GM12892 (cell line): ENCODE measurements around the gene ARID1B.

Experiments used
- DNase-seq: peaks from one replicate; pipeline ENCODE4 v3.0.0; 2011; ENCODE audit not compliant: insufficient read length
- FAIRE-seq: peaks from 2 replicates; lab custom pipeline; 2011; peaks lifted over from hg19 to GRCh38; lab: Jason Lieb, UNC
- POLR2A ChIP-seq: IDR thresholded peaks from 2 replicates; pipeline ENCODE4 v1.6.1; 2011; ENCODE audit warnings: low read depth, low read length, control low read depth
- POLR2AphosphoS5 ChIP-seq: IDR thresholded peaks from 2 replicates; pipeline ENCODE4 v1.6.1; 2011; ENCODE audit warnings: low read depth, low read length, control low read depth
- TAF1 ChIP-seq: IDR thresholded peaks from 2 replicates; pipeline ENCODE4 v1.6.1; 2011; ENCODE audit warnings: low read depth, mild to moderate bottlenecking, control low read depth, low read length, borderline replicate concordance

Gene ARID1B

GRCh38 chr6:156889469-156889868, 112.3 kb downstream of the ARID1B start:
- DNase-seq, result no peak
- no peak for FAIRE-seq

GRCh38 chr6:156889986-156890385, 112.8 kb downstream of the ARID1B start:
- DNase-seq, result no peak
- FAIRE-seq, result no peak
- no peak for TF ChIP-seq POLR2A
- TF ChIP-seq POLR2AphosphoS5, result no peak
- no peak for TF ChIP-seq TAF1

More at GRCh38 chr6:156889469-156889868, 112.3 kb downstream of the ARID1B start:
- no peak for TF ChIP-seq POLR2A
- no peak for TF ChIP-seq TAF1
- no peak for TF ChIP-seq POLR2AphosphoS5

GRCh38 chr6:156890627-156891314, 113.6 kb downstream of the ARID1B start:
- DNase-seq (no peak), FAIRE-seq (no peak)
- TF ChIP-seq POLR2AphosphoS5 (no peak), POLR2A (no peak), TAF1 (no peak)

- no peak for TF ChIP-seq POLR2AphosphoS5
- no peak for FAIRE-seq
- DNase-seq, result no peak
Observed at GRCh38 chr6:156897907-156898531, 120.8 kb downstream of the ARID1B start.

GRCh38 chr6:156899071-156899470, 121.9 kb downstream of the ARID1B start:
- TF ChIP-seq POLR2AphosphoS5 (no peak), POLR2A (no peak), TAF1 (no peak)
- FAIRE-seq (no peak), DNase-seq (no peak)

- no peak for FAIRE-seq
- DNase-seq, result no peak
Observed at GRCh38 chr6:156899532-156900135, 122.5 kb downstream of the ARID1B start.

GRCh38 chr6:156900292-156900691, 123.1 kb downstream of the ARID1B start:
- FAIRE-seq (no peak), DNase-seq (no peak)
- TF ChIP-seq TAF1 (no peak), POLR2AphosphoS5 (no peak), POLR2A (no peak)

More at GRCh38 chr6:156899532-156900135, 122.5 kb downstream of the ARID1B start:
- TF ChIP-seq POLR2A, result no peak
- TF ChIP-seq TAF1, result no peak
- no peak for TF ChIP-seq POLR2AphosphoS5

GRCh38 chr6:156901309-156902019, 124.3 kb downstream of the ARID1B start:
- DNase-seq, result no peak
- peak; percentile 36 for FAIRE-seq
- TF ChIP-seq POLR2A (no peak), POLR2AphosphoS5 (no peak), TAF1 (no peak)

- DNase-seq, result no peak
- TF ChIP-seq POLR2A (no peak), POLR2AphosphoS5 (no peak), TAF1 (no peak)
- no peak for FAIRE-seq
Observed at GRCh38 chr6:156902782-156903181, 125.6 kb downstream of the ARID1B start.

GRCh38 chr6:156904176-156904967, 127.2 kb downstream of the ARID1B start:
- peak; percentile 44 for FAIRE-seq
- no peak for DNase-seq
- no peak for TF ChIP-seq TAF1
- TF ChIP-seq POLR2A, result no peak
- TF ChIP-seq POLR2AphosphoS5, result no peak

- DNase-seq (no peak), FAIRE-seq (no peak)
- TF ChIP-seq TAF1 (no peak), POLR2AphosphoS5 (no peak), POLR2A (no peak)
Observed at GRCh38 chr6:156905801-156906200, 128.6 kb downstream of the ARID1B start.

- FAIRE-seq (no peak), DNase-seq (no peak)
- TF ChIP-seq TAF1 (no peak), POLR2AphosphoS5 (no peak), POLR2A (no peak)
Observed at GRCh38 chr6:156906451-156906850, 129.3 kb downstream of the ARID1B start.
